ENCODE results near the gene STIM1. TPM values are rescaled to one million over a fixed set of nuclear protein-coding genes. Genes with fewer than 3 reads are reported as not detected.

The STIM1 gene
- total and polyA plus RNA-seq, 10 of the 15 experiments (the other 5 are each of a cell fraction or from before 2014, with no cell fraction given): 8.6 to 57.7 (median 29.3) TPM

- RAD21 ChIA-PET (ENCODE audit: unreplicated experiment): interaction anchor here (2.2 kb wide), 1 partner anchor 9 kb away, joined by 5 read pairs; the partner anchor contains the start of gene PGAP2
- intact Hi-C loops (cut with micrococcal nuclease; ENCODE audit: unreplicated experiment) (no loop called here), in situ Hi-C loops (cut with MboI) (no loop called here)
- no peaks in the 10 kb centered on the region for H4K20me1 ChIP-seq (ENCODE audit: control insufficient read depth, insufficient read depth)
- ATAC-seq: no peak
- no peak overlapping the region for H3K9ac ChIP-seq (ENCODE audit: control insufficient read depth, insufficient read depth, low read length)
- TF ChIP-seq RAD21 (IDR thresholded peaks at IDR 0.05; ENCODE audit: insufficient read depth, low read depth, low read length) (no peak), KAT2A (conservative IDR thresholded peaks at IDR 0.05; ENCODE audit: control insufficient read depth, low read depth, low read length) (no peak), BRCA1 (IDR thresholded peaks at IDR 0.05; ENCODE audit: low read depth, low read length) (no peak), NRF1 (conservative IDR thresholded peaks at IDR 0.05; ENCODE audit: low read depth, low read length) (no peak), TAF1 (IDR thresholded peaks at IDR 0.05; ENCODE audit: borderline replicate concordance, low read depth, low read length) (no peak), NR2C1 (IDR thresholded peaks at IDR 0.05) (no peak), ATF3 (IDR thresholded peaks at IDR 0.05; ENCODE audit: borderline replicate concordance, extremely low read depth, low read depth, low read length) (no peak), RUNX3 (IDR thresholded peaks at IDR 0.05; ENCODE audit: low read length) (no peak), EGR1 (IDR thresholded peaks at IDR 0.05; ENCODE audit: borderline replicate concordance in 1 of 2, low read depth in 2 of 2, low read length in 2 of 2) (no peak), ESRRA (IDR thresholded peaks at IDR 0.05; ENCODE audit: low read length) (no peak), NKRF (conservative IDR thresholded peaks at IDR 0.05) (no peak)
- SMC1A ChIA-PET (ENCODE audit: uncharacterized antibody, unreplicated experiment): interaction anchor here (0.7 kb wide), 1 partner anchor 25 kb away, joined by 3 read pairs; no protein-coding TSS in a partner anchor
- FAIRE-seq: no peak
- H3K27ac ChIP-seq (ENCODE audit: control insufficient read depth, insufficient read depth): no peak overlapping the region
- no peak overlapping the region for H3K4me3 ChIP-seq
- no peak overlapping the region for H2AFZ ChIP-seq (ENCODE audit: control insufficient read depth, low read depth, low read length)
- WGBS (ENCODE audit: insufficient coverage, insufficient replicate concordance, low lambda C conversion rate, missing lambda C conversion rate): 95% methylated on average over 10 of the region's 10 CpGs
- no peaks in the 10 kb centered on the region for H3K36me3 ChIP-seq (ENCODE audit: control insufficient read depth in 2 of 2, insufficient read depth in 2 of 2, low read length in 1 of 2)
- H3K4me2 ChIP-seq (ENCODE audit: control insufficient read depth, insufficient read depth): no peak overlapping the region
- no peaks in the 10 kb centered on the region for H3K4me1 ChIP-seq (ENCODE audit: control insufficient read depth, insufficient read depth, low read length)
- CTCF ChIA-PET: interaction anchor here (1.1 to 6.6 kb wide), 3 partner anchors 9 to 93 kb away, joined by 3 to 33 read pairs (median 3); partner anchors contain the start of gene PGAP2
- POLR2A ChIA-PET: interaction anchor here (0.6 to 1.0 kb wide), 3 partner anchors 9 to 255 kb away, joined by 3 to 5 read pairs (median 3); partner anchors contain the start of gene PGAP2
- no peaks in the 10 kb centered on the region for H3K79me2 ChIP-seq (ENCODE audit: control insufficient read depth, insufficient read depth, low read length)
- DNase-seq (ENCODE audit: low read depth, low spot score): no peak
- no peaks in the 10 kb centered on the region for H3K9me3 ChIP-seq (replicated peaks; ENCODE audit: control insufficient read depth, insufficient read depth, low read length)
- BruUV-seq (replicated peaks): no TSS peak
- H3K27me3 ChIP-seq (replicated peaks in 1 of 2; ENCODE audit: control insufficient read depth in 2 of 2, insufficient read depth in 2 of 2, low read length in 1 of 2): no peaks in the 10 kb centered on the region
Observed at GRCh38 chr11:3817181-3817800, 38.2 kb upstream of the STIM1 start.

Data from GM12878 (cell line).